ENCODE measurements around the gene TRIM41. TPM values are rescaled to one million over a fixed set of nuclear protein-coding genes. Genes with fewer than 3 reads are reported as not detected.

TRIM41 gene
- total and polyA plus RNA-seq, 2 of the 13 experiments (the other 11 are each of a cell fraction or from before 2014, with no cell fraction given): 10.2 to 16.7 TPM

DNA sequence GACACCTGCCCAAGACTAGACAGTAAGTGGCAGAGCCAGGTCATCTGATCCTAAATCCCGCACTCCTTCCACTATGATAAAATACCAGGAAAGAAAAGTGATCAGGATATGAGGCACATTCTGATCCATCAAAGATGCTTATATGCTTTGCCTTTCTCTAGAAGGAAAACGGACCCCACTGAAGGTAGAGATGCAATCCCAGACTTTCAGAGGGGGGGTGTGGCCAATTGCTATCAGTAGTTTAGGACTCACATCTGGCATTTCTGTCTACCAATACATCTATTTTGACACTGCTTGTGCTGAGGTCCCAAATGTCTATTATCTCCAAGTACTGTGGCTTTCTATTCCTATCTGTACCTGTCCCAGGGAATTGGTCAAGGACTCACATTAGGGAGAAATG lies 36.2 kb downstream of the TRIM41 start:
- in situ Hi-C loops (cut with HindIII; ENCODE audit: extremely low pct_ligation_motif_present, low pct_unique_long_range_greater_than_20kb): no loop called here
- Histone ChIP-seq H3K9ac (ENCODE audit: insufficient read depth, low read depth, low read length) (peak overlapping the region; percentile 99), H3K27ac (ENCODE audit: extremely low read length, insufficient read depth, low read length) (no peak overlapping the region), H3K36me3 (replicated peaks in 1 of 2; ENCODE audit: control insufficient read depth in 1 of 2, insufficient read depth in 2 of 2, low read length in 2 of 2) (peaks cover 4 to 17% of the 10 kb centered on the region in 2 experiments; a peak in 3 of 5 replicates), H3K4me3 (replicated peaks in 1 of 3; ENCODE audit: insufficient read depth in 1 of 3, low read depth in 2 of 3, low read length in 3 of 3) (peak overlapping the region; percentile 86 to 97 (median 94)), H3K4me1 (ENCODE audit: insufficient read depth, low read length) (peaks cover 56% of the 10 kb centered on the region), H3K79me2 (ENCODE audit: insufficient read depth, low read length) (peaks cover 57% of the 10 kb centered on the region), H4K20me1 (ENCODE audit: insufficient read depth, low read length) (peaks cover 17% of the 10 kb centered on the region), H3K9me3 (ENCODE audit: low read length) (no peaks in the 10 kb centered on the region), H3K4me2 (ENCODE audit: low read depth, low read length) (peak overlapping the region; percentile 99), H2AFZ (ENCODE audit: low read length) (no peak overlapping the region), H3K27me3 (ENCODE audit: control insufficient read depth in 1 of 2, insufficient read depth in 2 of 2, low read length in 2 of 2) (no peaks in the 10 kb centered on the region; a peak in 1 of 5 replicates)
- 43% methylated on average over 2 of the region's 2 CpGs for WGBS (ENCODE audit: low lambda C conversion rate)
- ChIA-PET POLR2A (interaction anchor here (5.1 kb wide), 1 partner anchor 14 kb away, joined by 102 read pairs; the partner anchor contains the start of gene RACK1), CTCF (ENCODE audit: low intra/inter-chr PET ratio, low total read pairs) (no interaction called here)
- no peak for ATAC-seq
- FAIRE-seq: no peak
- BruUV-seq (replicated peaks): no TSS peak
- TF ChIP-seq FOXC1 (CRISPR knock-in tag; IDR thresholded peaks at IDR 0.05; ENCODE audit: borderline replicate concordance): no peak
- no peak for TF ChIP-seq HOXD1 (CRISPR knock-in tag; IDR thresholded peaks at IDR 0.05)
- TF ChIP-seq RBFOX2 (IDR thresholded peaks at IDR 0.05; ENCODE audit: low read depth, low read length): peak; percentile 25; the same call in 1 of the 2 replicates
- no peak for TF ChIP-seq NFATC3 (CRISPR knock-in tag; IDR thresholded peaks at IDR 0.05)
- no peak for TF ChIP-seq SOX5 (CRISPR knock-in tag; IDR thresholded peaks at IDR 0.05; ENCODE audit: borderline replicate concordance)
- TF ChIP-seq, protein P1, sequence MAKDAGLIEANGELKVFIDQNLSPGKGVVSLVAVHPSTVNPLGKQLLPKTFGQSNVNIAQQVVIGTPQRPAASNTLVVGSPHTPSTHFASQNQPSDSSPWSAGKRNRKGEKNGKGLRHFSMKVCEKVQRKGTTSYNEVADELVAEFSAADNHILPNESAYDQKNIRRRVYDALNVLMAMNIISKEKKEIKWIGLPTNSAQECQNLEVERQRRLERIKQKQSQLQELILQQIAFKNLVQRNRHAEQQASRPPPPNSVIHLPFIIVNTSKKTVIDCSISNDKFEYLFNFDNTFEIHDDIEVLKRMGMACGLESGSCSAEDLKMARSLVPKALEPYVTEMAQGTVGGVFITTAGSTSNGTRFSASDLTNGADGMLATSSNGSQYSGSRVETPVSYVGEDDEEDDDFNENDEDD (CRISPR knock-in tag; IDR thresholded peaks at IDR 0.05; ENCODE audit: borderline replicate concordance): no peak
- TF ChIP-seq, protein P2, sequence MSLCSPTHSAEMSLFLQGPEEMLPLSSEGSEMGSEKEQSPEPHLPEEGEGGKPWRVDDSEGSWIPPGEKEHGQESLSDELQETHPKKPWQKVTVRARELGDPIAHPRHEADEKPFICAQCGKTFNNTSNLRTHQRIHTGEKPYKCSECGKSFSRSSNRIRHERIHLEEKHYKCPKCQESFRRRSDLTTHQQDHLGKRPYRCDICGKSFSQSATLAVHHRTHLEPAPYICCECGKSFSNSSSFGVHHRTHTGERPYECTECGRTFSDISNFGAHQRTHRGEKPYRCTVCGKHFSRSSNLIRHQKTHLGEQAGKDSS (CRISPR knock-in tag; IDR thresholded peaks at IDR 0.05; ENCODE audit: borderline replicate concordance, low read depth): no peak
- intact Hi-C loops (cut with micrococcal nuclease; ENCODE audit: unreplicated experiment): no loop called here
- no peak for DNase-seq (ENCODE audit: low spot score)
